GM23248 (cell line): ENCODE measurements around the gene HOXA11. TPM values are rescaled to one million over a fixed set of nuclear protein-coding genes. Genes with fewer than 3 reads are reported as not detected.

Experiments used
- DNase-seq: peaks from one replicate; pipeline ENCODE4 v3.0.0-alpha.2; 2015
- H2AFZ ChIP-seq: fragments of 200-600 bp; sonication (generic); 2 replicates; pipeline ENCODE4 v1.6.1; 2016; ENCODE audit warnings: antibody characterized with exemption
- H3F3A ChIP-seq: fragments of 200-600 bp; sonication (generic); 2 replicates; pipeline ENCODE4 v1.6.1; 2016; ENCODE audit warnings: mild to moderate bottlenecking, antibody characterized with exemption, mixed run types; ENCODE audit not compliant: insufficient read depth
- H3K27ac ChIP-seq: fragments of 200-600 bp; sonication (generic); 2 replicates; pipeline ENCODE4 v1.5.1; 2016; ENCODE audit warnings: mild to moderate bottlenecking
- H3K27me3 ChIP-seq: fragments of 200-600 bp; sonication (generic); replicated peaks from 2 replicates; pipeline ENCODE4 v1.6.1; 2016; ENCODE audit warnings: mild to moderate bottlenecking; ENCODE audit not compliant: insufficient read depth
- H3K36me3 ChIP-seq: fragments of 200-600 bp; sonication (generic); 2 replicates; pipeline ENCODE4 v1.6.1; 2016; ENCODE audit warnings: low read depth, mild to moderate bottlenecking
- H3K4me1 ChIP-seq: fragments of 200-600 bp; sonication (generic); 2 replicates; pipeline ENCODE4 v1.6.1; 2016; ENCODE audit warnings: mild to moderate bottlenecking; ENCODE audit not compliant: insufficient read depth
- H3K4me2 ChIP-seq: fragments of 200-600 bp; sonication (generic); one replicate; pipeline ENCODE4 v1.6.1; 2016; ENCODE audit warnings: mild to moderate bottlenecking; ENCODE audit not compliant: unreplicated experiment
- H3K4me3 ChIP-seq: fragments of 200-600 bp; sonication (generic); 2 replicates; pipeline ENCODE4 v1.5.1; 2016; ENCODE audit warnings: mild to moderate bottlenecking
- H3K79me2 ChIP-seq: fragments of 200-600 bp; sonication (generic); 2 replicates; pipeline ENCODE4 v1.6.1; 2016; ENCODE audit warnings: mild to moderate bottlenecking; ENCODE audit not compliant: insufficient read depth
- H3K9ac ChIP-seq: fragments of 200-600 bp; sonication (generic); 2 replicates; pipeline ENCODE4 v1.6.1; 2016; ENCODE audit warnings: mild to moderate bottlenecking
- H3K9me2 ChIP-seq: fragments of 200-600 bp; sonication (generic); 2 replicates; pipeline ENCODE4 v1.6.1; 2016; ENCODE audit warnings: mixed run types, mild to moderate bottlenecking, moderate library complexity; ENCODE audit not compliant: insufficient read depth
- H3K9me3 ChIP-seq: fragments of 200-600 bp; sonication (generic); one replicate; pipeline ENCODE4 v1.6.1; 2017; ENCODE audit warnings: low read depth
- H4K20me1 ChIP-seq: fragments of 200-600 bp; sonication (generic); 2 replicates; pipeline ENCODE4 v1.6.0; 2016; ENCODE audit not compliant: insufficient read depth
- EZH2 ChIP-seq: fragments of 200-600 bp; sonication (generic); IDR thresholded peaks from 2 replicates; pipeline ENCODE4 v1.6.1; 2018; ENCODE audit warnings: antibody characterized with exemption, mild to moderate bottlenecking; ENCODE audit not compliant: insufficient read depth, poor library complexity, severe bottlenecking
- EZH2phosphoT487 ChIP-seq: fragments of 200-600 bp; sonication (generic); IDR thresholded peaks from 2 replicates; pipeline ENCODE4 v1.6.1; 2018; ENCODE audit warnings: antibody characterized with exemption, moderate library complexity, mild to moderate bottlenecking, low read depth; ENCODE audit not compliant: insufficient read depth
- WGBS, 2 experiments: methylation state at CpG; one replicate each; pipeline ENCODE4 v1.1.6; 2015 to 2017; ENCODE audit warnings: low lambda C conversion rate in 2 of 2, low coverage in 1 of 2; ENCODE audit errors: missing lambda C conversion rate in 2 of 2; 5-methylcytosine and 5-hydroxymethylcytosine counted together
- in situ Hi-C: fragments of 300-500 bp; cut with MboI; formaldehyde crosslinking; loops from 2 replicates; pipeline ENCODE4 v1.15.0; 2020
- polyA plus RNA-seq: library from polyadenylated mRNA; unstranded; fragments of >200 nt; fragmentation: Nextera tagmentation; extraction: Ambion mirVana; gene quantifications from 2 replicates; pipeline ENCODE4 v1.2.1, GENCODE V29; 2016
- total RNA-seq: library from RNA; depleted of rRNA; stranded (reverse); fragments of >200 nt; shearing (Covaris generic); gene quantifications from 2 replicates; pipeline ENCODE4 v1.2.3, GENCODE V29; 2014

The HOXA11 gene
- total and polyA plus RNA-seq, 2 experiments from 2014 or later: 8.0 to 8.3 TPM

DNA sequence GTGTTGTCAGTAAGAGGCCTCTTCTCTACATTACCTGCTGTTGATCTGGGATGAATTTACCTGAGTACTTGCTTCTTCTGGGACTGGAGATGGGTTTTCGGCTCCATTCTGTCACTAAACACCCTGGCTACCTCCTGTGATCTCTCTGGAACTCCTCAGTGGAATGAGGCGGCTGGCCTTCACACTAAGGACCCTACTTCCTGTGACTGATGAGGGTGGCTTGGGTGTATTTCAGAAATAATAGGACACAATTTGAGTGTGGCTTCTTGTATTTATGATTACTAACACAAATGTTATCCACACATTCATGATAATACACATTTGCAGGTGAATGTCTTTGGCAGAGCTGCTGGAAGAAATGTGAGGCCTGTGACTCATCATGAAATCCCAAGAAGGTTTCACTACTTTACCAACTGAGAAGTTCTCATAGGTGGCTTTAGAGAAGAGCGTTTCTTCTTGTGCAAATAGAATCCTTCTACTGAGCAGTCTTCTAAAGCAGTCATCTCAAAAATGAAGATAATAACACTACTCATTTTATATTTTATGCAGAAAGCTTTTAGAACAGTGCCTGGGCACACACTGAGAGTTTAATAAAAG is 36.3 kb upstream of the HOXA11 start:
- Histone ChIP-seq H3K36me3 (no peaks in the 10 kb centered on the region), H3K9me2 (no peaks in the 10 kb centered on the region), H3F3A (no peaks in the 10 kb centered on the region), H3K9me3 (no peaks in the 10 kb centered on the region), H3K27me3 (peaks cover 28% of the 10 kb centered on the region; the same call in 1 of the 2 replicates), H3K27ac (no peak overlapping the region), H3K4me2 (no peak overlapping the region), H4K20me1 (no peaks in the 10 kb centered on the region), H3K4me1 (no peaks in the 10 kb centered on the region), H3K79me2 (no peaks in the 10 kb centered on the region), H3K4me3 (no peak overlapping the region), H3K9ac (no peak overlapping the region), H2AFZ (no peak overlapping the region)
- DNase-seq: no peak
- 96 to 98% methylated on average over 3 of the region's 3 CpGs for WGBS, 2 experiments
- TF ChIP-seq EZH2 (no peak), EZH2phosphoT487 (no peak)
- in situ Hi-C loops: no loop called here

DNA sequence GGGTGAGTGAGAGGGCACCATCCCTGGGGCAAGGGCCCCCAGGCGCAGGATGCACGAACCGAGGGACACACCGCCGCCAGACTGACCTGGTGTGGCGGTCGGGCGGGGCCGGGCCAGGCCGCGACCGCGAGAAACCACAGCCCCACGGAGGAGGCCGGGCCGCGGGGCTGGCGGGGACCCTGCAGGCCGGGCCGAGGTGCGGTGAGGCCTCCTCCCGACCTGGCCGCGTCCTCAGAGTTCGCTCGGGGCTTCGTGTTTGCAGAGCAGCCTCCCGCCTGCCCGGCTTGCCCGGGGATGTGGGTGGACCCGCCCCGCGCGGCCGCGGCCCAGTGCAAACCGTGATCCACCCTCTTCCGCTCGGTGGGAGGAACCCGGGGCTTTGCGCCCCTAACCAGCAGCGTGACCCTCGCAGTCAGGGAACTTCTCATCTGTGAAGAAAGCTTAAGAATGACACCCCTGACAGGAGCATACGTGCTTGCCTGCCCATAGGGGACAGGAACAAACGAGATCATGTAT is 35.5 kb upstream of the HOXA11 start:
- DNase-seq: no peak
- Histone ChIP-seq H3K27me3 (peaks cover 28% of the 10 kb centered on the region; the same call in 1 of the 2 replicates), H3F3A (no peaks in the 10 kb centered on the region), H3K4me3 (no peak overlapping the region), H3K4me2 (no peak overlapping the region), H3K27ac (no peak overlapping the region), H3K9ac (no peak overlapping the region), H3K9me3 (no peaks in the 10 kb centered on the region), H3K79me2 (no peaks in the 10 kb centered on the region), H2AFZ (no peak overlapping the region), H3K9me2 (no peaks in the 10 kb centered on the region), H4K20me1 (no peaks in the 10 kb centered on the region), H3K36me3 (no peaks in the 10 kb centered on the region), H3K4me1 (no peaks in the 10 kb centered on the region)
- 75 to 88% methylated on average over 31 to 45 of the region's 45 CpGs for WGBS, 2 experiments
- TF ChIP-seq EZH2phosphoT487: no peak
- no peak for TF ChIP-seq EZH2
- in situ Hi-C loops: no loop called here

DNA sequence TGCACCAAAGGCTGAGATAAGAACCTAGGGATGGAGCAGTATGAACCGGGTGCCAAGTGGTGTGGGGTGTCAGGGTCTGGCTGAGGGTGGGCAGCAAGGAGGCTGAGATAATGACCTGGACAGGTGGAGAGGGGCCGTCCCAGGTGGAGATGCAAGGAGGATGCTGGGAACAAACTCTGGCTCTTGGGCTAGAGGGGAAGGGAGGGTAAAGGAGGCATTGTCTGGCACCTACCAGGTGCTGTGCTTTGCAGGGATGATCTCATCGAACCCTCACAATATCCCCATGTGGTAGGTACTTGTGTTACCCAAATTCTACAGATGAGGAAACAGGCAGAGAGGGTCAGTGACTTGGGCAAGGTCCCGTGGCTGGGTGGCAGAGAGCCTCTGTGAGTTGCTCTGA is 34.8 kb upstream of the HOXA11 start:
- Histone ChIP-seq H3K79me2 (no peaks in the 10 kb centered on the region), H3K27me3 (peaks cover 28% of the 10 kb centered on the region; the same call in 1 of the 2 replicates), H3K36me3 (no peaks in the 10 kb centered on the region), H2AFZ (no peak overlapping the region), H4K20me1 (no peaks in the 10 kb centered on the region), H3K9ac (no peak overlapping the region), H3K9me2 (no peaks in the 10 kb centered on the region), H3K4me1 (no peaks in the 10 kb centered on the region), H3K9me3 (no peaks in the 10 kb centered on the region), H3K4me2 (no peak overlapping the region), H3F3A (no peaks in the 10 kb centered on the region), H3K27ac (no peak overlapping the region), H3K4me3 (no peak overlapping the region)
- no peak for DNase-seq
- 67 to 77% methylated on average over 4 of the region's 4 CpGs for WGBS, 2 experiments
- in situ Hi-C loops: no loop called here
- TF ChIP-seq EZH2phosphoT487: no peak
- no peak for TF ChIP-seq EZH2

DNA sequence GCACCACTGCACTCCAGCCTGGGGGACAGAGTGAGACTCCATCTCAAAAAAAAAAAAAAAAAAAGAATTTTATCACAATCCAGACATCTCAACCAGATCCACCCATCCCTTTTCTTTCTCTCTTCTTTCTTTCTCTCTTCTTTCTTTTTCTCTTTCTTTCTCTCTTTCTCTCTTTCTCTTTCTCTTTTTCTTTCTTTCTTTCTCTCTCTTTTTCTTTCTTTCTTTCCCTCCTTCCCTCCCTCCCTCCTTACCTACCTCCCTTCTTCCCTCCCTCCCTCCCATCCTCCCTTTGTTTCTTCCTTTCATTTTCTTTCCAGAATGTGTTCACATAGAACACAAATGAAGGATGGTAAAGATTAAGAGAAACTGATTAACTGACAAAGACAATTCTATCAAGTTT is 32.9 kb upstream of the HOXA11 start:
- no peak for DNase-seq
- in situ Hi-C loops: no loop called here
- peaks cover 13% of the 10 kb centered on the region; the same call in 1 of the 2 replicates for H3K27me3 ChIP-seq
- no peaks in the 10 kb centered on the region for H3K9me3 ChIP-seq
- H3K36me3 ChIP-seq: no peaks in the 10 kb centered on the region
- no peaks in the 10 kb centered on the region for H3K79me2 ChIP-seq
- no peaks in the 10 kb centered on the region for H4K20me1 ChIP-seq
- H2AFZ ChIP-seq: no peak overlapping the region
- H3K9me2 ChIP-seq: no peaks in the 10 kb centered on the region
- H3K4me3 ChIP-seq: no peak overlapping the region
- H3K27ac ChIP-seq: no peak overlapping the region
- no peak overlapping the region for H3K4me2 ChIP-seq
- TF ChIP-seq EZH2phosphoT487 (no peak), EZH2 (no peak)
- H3K4me1 ChIP-seq: no peaks in the 10 kb centered on the region
- H3K9ac ChIP-seq: no peak overlapping the region
- no peaks in the 10 kb centered on the region for H3F3A ChIP-seq
